ENCODE results near the gene ENTREP1. TPM values are rescaled to one million over a fixed set of nuclear protein-coding genes. Genes with fewer than 3 reads are reported as not detected.

ENTREP1 gene
- total RNA-seq = 10 to 100 TPM; 11.3 to 29.3 (median 21.3) TPM

- 0% methylated on average over 9 of the region's 81 CpGs; no CpG with 5 or more reads in 1 of the 2 donors for WGBS, 2 donors (ENCODE audit: low coverage in 1 of 2)
- no peaks in the 10 kb centered on the region for H3K9me3 ChIP-seq
- TF ChIP-seq POLR2A (IDR thresholded peaks at IDR 0.05) (peak; percentile 60 to 76), EP300 (IDR thresholded peaks at IDR 0.05) (no peak), POLR2AphosphoS5 (IDR thresholded peaks at IDR 0.05) (peak; percentile 64), CTCF (IDR thresholded peaks at IDR 0.05) (peak; percentile 6 to 59 (median 20))
- peak within 1 kb of the TSS; percentile 66 to 79 for H3K4me3 ChIP-seq
- H3K27ac ChIP-seq = peak within 1 kb of the TSS; percentile 65 to 88 (median 86)
- peaks cover 0 to 38% (median 0%) of the 10 kb centered on the region in 3 donors for H3K4me1 ChIP-seq
- H3K27me3 ChIP-seq = no peaks in the 10 kb centered on the region
- peak; percentile 92 for ATAC-seq
- no peaks in the 10 kb centered on the region for H3K36me3 ChIP-seq
Measured at GRCh38 chr9:69324549-69325401, at the start of gene ENTREP1. TSS of gene ENTREP1 (plus strand) at chr9:69325215. CDS start at chr9:69325310, 95 bp downstream.

- Histone ChIP-seq H3K27ac (no peak overlapping the region), H3K9me3 (peaks cover 0 to 7% (median 0%) of the 10 kb centered on the region in 3 donors), H3K4me1 (peaks cover 0 to 16% (median 0%) of the 10 kb centered on the region in 3 donors), H3K4me3 (no peak overlapping the region), H3K36me3 (no peaks in the 10 kb centered on the region), H3K27me3 (no peaks in the 10 kb centered on the region)
- TF ChIP-seq POLR2AphosphoS5 (IDR thresholded peaks at IDR 0.05) (no peak), CTCF (IDR thresholded peaks at IDR 0.05) (no peak), POLR2A (IDR thresholded peaks at IDR 0.05) (no peak)
- peak; percentile 46 for ATAC-seq
- WGBS, 2 donors (ENCODE audit: low coverage in 1 of 2) = 90 to 93% methylated on average over 5 of the region's 5 CpGs
Measured at GRCh38 chr9:69276775-69277174, 48.2 kb upstream of the ENTREP1 start.

- TF ChIP-seq POLR2A (IDR thresholded peaks at IDR 0.05) (no peak), EP300 (IDR thresholded peaks at IDR 0.05) (no peak), POLR2AphosphoS5 (IDR thresholded peaks at IDR 0.05) (no peak), CTCF (IDR thresholded peaks at IDR 0.05) (no peak)
- ATAC-seq = no peak
- H3K4me1 ChIP-seq = no peaks in the 10 kb centered on the region
- no peak overlapping the region for H3K27ac ChIP-seq
- no peaks in the 10 kb centered on the region for H3K27me3 ChIP-seq
- H3K4me3 ChIP-seq = no peak overlapping the region
- H3K36me3 ChIP-seq = no peaks in the 10 kb centered on the region
- peaks cover 0 to 6% (median 0%) of the 10 kb centered on the region in 3 donors for H3K9me3 ChIP-seq
- WGBS, 2 donors (ENCODE audit: low coverage in 1 of 2) = 83% methylated on average over 5 of the region's 5 CpGs
Measured at GRCh38 chr9:69279084-69279731, 45.8 kb upstream of the ENTREP1 start.

GRCh38 chr9:69279733-69280132, 45.3 kb upstream of the ENTREP1 start:
- TF ChIP-seq CTCF (IDR thresholded peaks at IDR 0.05) (no peak), POLR2AphosphoS5 (IDR thresholded peaks at IDR 0.05) (no peak), EP300 (IDR thresholded peaks at IDR 0.05) (no peak)
- Histone ChIP-seq H3K27ac (no peak overlapping the region), H3K9me3 (peaks cover 0 to under 1% (median 0%) of the 10 kb centered on the region in 3 donors), H3K36me3 (no peaks in the 10 kb centered on the region), H3K4me3 (no peak overlapping the region), H3K4me1 (no peaks in the 10 kb centered on the region), H3K27me3 (no peaks in the 10 kb centered on the region)
- WGBS, 2 donors (ENCODE audit: low coverage in 1 of 2) = 17 to 38% methylated on average over 3 of the region's 3 CpGs
- ATAC-seq = no peak
